ENCODE measurements around the gene KCNK1.

DNA sequence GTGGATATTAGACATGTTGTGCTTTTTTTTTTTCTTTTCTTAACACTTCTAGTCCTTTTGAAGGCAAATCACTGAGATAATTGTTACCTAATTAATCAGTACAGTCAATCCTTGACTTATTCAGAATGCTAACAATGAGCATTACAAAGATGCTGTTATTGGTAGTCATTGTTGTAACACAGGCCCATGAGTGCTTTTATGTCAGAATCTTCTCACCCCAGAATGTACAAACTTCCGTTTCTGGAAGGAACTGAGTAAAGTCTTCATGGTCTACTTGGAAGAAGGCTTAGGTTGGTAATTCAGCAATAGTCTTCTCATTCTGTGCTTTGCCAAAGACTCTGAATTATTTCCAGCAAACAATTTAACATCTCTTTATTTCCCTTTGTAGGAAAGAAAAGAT is 3.1 kb downstream of the KCNK1 start:
- TF ChIP-seq, protein P1, sequence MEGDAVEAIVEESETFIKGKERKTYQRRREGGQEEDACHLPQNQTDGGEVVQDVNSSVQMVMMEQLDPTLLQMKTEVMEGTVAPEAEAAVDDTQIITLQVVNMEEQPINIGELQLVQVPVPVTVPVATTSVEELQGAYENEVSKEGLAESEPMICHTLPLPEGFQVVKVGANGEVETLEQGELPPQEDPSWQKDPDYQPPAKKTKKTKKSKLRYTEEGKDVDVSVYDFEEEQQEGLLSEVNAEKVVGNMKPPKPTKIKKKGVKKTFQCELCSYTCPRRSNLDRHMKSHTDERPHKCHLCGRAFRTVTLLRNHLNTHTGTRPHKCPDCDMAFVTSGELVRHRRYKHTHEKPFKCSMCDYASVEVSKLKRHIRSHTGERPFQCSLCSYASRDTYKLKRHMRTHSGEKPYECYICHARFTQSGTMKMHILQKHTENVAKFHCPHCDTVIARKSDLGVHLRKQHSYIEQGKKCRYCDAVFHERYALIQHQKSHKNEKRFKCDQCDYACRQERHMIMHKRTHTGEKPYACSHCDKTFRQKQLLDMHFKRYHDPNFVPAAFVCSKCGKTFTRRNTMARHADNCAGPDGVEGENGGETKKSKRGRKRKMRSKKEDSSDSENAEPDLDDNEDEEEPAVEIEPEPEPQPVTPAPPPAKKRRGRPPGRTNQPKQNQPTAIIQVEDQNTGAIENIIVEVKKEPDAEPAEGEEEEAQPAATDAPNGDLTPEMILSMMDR (IDR thresholded peaks at IDR 0.05) = no peak
- TF ChIP-seq TCF7 (CRISPR knock-in tag; IDR thresholded peaks at IDR 0.05; ENCODE audit: low read depth) (no peak), NFYB (CRISPR knock-in tag; conservative IDR thresholded peaks at IDR 0.05; ENCODE audit: low read depth) (no peak), NR1H2 (CRISPR knock-in tag; IDR thresholded peaks at IDR 0.05) (no peak), ATF1 (CRISPR knock-in tag; IDR thresholded peaks at IDR 0.05) (no peak), NR3C1 (CRISPR knock-in tag; conservative IDR thresholded peaks at IDR 0.05; ENCODE audit: low read depth) (no peak), JUN (CRISPR knock-in tag; IDR thresholded peaks at IDR 0.05) (no peak)
- TF ChIP-seq, protein P2, sequence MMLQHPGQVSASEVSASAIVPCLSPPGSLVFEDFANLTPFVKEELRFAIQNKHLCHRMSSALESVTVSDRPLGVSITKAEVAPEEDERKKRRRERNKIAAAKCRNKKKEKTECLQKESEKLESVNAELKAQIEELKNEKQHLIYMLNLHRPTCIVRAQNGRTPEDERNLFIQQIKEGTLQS (CRISPR knock-in tag; conservative IDR thresholded peaks at IDR 0.05) = no peak
- TF ChIP-seq, protein P3, sequence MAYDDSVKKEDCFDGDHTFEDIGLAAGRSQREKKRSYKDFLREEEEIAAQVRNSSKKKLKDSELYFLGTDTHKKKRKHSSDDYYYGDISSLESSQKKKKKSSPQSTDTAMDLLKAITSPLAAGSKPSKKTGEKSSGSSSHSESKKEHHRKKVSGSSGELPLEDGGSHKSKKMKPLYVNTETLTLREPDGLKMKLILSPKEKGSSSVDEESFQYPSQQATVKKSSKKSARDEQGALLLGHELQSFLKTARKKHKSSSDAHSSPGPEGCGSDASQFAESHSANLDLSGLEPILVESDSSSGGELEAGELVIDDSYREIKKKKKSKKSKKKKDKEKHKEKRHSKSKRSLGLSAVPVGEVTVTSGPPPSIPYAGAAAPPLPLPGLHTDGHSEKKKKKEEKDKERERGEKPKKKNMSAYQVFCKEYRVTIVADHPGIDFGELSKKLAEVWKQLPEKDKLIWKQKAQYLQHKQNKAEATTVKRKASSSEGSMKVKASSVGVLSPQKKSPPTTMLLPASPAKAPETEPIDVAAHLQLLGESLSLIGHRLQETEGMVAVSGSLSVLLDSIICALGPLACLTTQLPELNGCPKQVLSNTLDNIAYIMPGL (CRISPR knock-in tag; IDR thresholded peaks at IDR 0.05) = no peak
- TF ChIP-seq, protein P4, sequence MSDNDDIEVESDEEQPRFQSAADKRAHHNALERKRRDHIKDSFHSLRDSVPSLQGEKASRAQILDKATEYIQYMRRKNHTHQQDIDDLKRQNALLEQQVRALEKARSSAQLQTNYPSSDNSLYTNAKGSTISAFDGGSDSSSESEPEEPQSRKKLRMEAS (CRISPR knock-in tag; IDR thresholded peaks at IDR 0.05) = no peak
- TF ChIP-seq, protein P5, sequence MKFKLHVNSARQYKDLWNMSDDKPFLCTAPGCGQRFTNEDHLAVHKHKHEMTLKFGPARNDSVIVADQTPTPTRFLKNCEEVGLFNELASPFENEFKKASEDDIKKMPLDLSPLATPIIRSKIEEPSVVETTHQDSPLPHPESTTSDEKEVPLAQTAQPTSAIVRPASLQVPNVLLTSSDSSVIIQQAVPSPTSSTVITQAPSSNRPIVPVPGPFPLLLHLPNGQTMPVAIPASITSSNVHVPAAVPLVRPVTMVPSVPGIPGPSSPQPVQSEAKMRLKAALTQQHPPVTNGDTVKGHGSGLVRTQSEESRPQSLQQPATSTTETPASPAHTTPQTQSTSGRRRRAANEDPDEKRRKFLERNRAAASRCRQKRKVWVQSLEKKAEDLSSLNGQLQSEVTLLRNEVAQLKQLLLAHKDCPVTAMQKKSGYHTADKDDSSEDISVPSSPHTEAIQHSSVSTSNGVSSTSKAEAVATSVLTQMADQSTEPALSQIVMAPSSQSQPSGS (CRISPR knock-in tag; IDR thresholded peaks at IDR 0.05; ENCODE audit: borderline replicate concordance, low read depth) = no peak
- TF ChIP-seq, protein P6, sequence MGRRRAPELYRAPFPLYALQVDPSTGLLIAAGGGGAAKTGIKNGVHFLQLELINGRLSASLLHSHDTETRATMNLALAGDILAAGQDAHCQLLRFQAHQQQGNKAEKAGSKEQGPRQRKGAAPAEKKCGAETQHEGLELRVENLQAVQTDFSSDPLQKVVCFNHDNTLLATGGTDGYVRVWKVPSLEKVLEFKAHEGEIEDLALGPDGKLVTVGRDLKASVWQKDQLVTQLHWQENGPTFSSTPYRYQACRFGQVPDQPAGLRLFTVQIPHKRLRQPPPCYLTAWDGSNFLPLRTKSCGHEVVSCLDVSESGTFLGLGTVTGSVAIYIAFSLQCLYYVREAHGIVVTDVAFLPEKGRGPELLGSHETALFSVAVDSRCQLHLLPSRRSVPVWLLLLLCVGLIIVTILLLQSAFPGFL (CRISPR knock-in tag; IDR thresholded peaks at IDR 0.05; ENCODE audit: borderline replicate concordance) = no peak
